Endothelial cell (in vitro differentiated cells): Measurements from ENCODE around the gene PTRH2. TPM values are rescaled to one million over a fixed set of nuclear protein-coding genes. Genes with fewer than 3 reads are reported as not detected.
A peak's percentile ranks its signal among the peaks of the same experiment; 100 is the strongest.

Source experiments
- DNase-seq: peaks from one replicate; pipeline ENCODE4 v3.0.0; 2021; ENCODE audit warnings: low spot score
- H3K27ac Mint-ChIP-seq: one replicate; pipeline ENCODE4 v1.8.0; 2021; ENCODE audit warnings: mixed read lengths, inconsistent platforms; ENCODE audit not compliant: unreplicated experiment
- H3K27me3 Mint-ChIP-seq: one replicate; pipeline ENCODE4 v1.8.0; 2021; ENCODE audit warnings: mild to moderate bottlenecking, moderate library complexity, mixed read lengths, inconsistent platforms; ENCODE audit not compliant: unreplicated experiment
- H3K36me3 Mint-ChIP-seq: one replicate; pipeline ENCODE4 v1.8.0; 2021; ENCODE audit warnings: mild to moderate bottlenecking, low read depth, mixed read lengths, inconsistent platforms; ENCODE audit not compliant: unreplicated experiment
- H3K4me1 Mint-ChIP-seq: one replicate; pipeline ENCODE4 v1.8.0; 2021; ENCODE audit warnings: mild to moderate bottlenecking, mixed read lengths, inconsistent platforms; ENCODE audit not compliant: unreplicated experiment
- H3K4me3 Mint-ChIP-seq: one replicate; pipeline ENCODE4 v1.8.0; 2021; ENCODE audit warnings: mild to moderate bottlenecking, mixed read lengths, inconsistent platforms; ENCODE audit not compliant: unreplicated experiment
- H3K9me3 Mint-ChIP-seq: one replicate; pipeline ENCODE4 v1.8.0; 2021; ENCODE audit warnings: mixed read lengths, inconsistent platforms; ENCODE audit not compliant: unreplicated experiment
- CTCF ChIP-seq: fragments of 200-600 bp; sonication (generic); IDR thresholded peaks from one replicate; pipeline ENCODE4 v1.5.0; 2021; ENCODE audit warnings: antibody characterized with exemption; ENCODE audit not compliant: unreplicated experiment
- total RNA-seq: library from RNA; stranded (reverse); fragmentation: NEBNext Ultra II Directional; extraction: Animal tissue kit (Norgen Biotek cat#: 25700); gene quantifications from one replicate; pipeline ENCODE4 v1.2.1, GENCODE V29; 2021; ENCODE audit not compliant: unreplicated experiment

The PTRH2 gene
- total RNA-seq, 1 donor from 2014 or later = 15.4 TPM

GRCh38 chr17:59698143-59698542 lies 9.1 kb downstream of the PTRH2 start:
- peaks cover 17% of the 10 kb centered on the region for H3K36me3 Mint-ChIP-seq
- H3K27me3 Mint-ChIP-seq = peaks cover 5% of the 10 kb centered on the region
- H3K9me3 Mint-ChIP-seq = no peaks in the 10 kb centered on the region
- no peak for TF ChIP-seq CTCF
- peaks cover 2% of the 10 kb centered on the region for H3K4me1 Mint-ChIP-seq
- H3K4me3 Mint-ChIP-seq = no peak overlapping the region
- DNase-seq = no peak
- no peak overlapping the region for H3K27ac Mint-ChIP-seq

- Mint-ChIP-seq H3K4me1 (peaks cover 2% of the 10 kb centered on the region), H3K27me3 (peaks cover 5% of the 10 kb centered on the region), H3K27ac (peak overlapping the region; percentile 28), H3K9me3 (no peaks in the 10 kb centered on the region), H3K36me3 (peaks cover 18% of the 10 kb centered on the region), H3K4me3 (peak overlapping the region; percentile 28)
- TF ChIP-seq CTCF = no peak
- DNase-seq = no peak
These were observed 10.4 kb downstream of the PTRH2 start for GRCh38 chr17:59696682-59697277.

GRCh38 chr17:59695945-59696681 lies 11.1 kb downstream of the PTRH2 start:
- H3K27me3 Mint-ChIP-seq = peaks cover 5% of the 10 kb centered on the region
- H3K4me1 Mint-ChIP-seq = peaks cover 2% of the 10 kb centered on the region
- H3K36me3 Mint-ChIP-seq = peaks cover 22% of the 10 kb centered on the region
- H3K4me3 Mint-ChIP-seq = peak overlapping the region; percentile 28
- no peak for DNase-seq
- no peak for TF ChIP-seq CTCF
- no peaks in the 10 kb centered on the region for H3K9me3 Mint-ChIP-seq
- no peak overlapping the region for H3K27ac Mint-ChIP-seq

GRCh38 chr17:59694344-59694743 lies 12.9 kb downstream of the PTRH2 start:
- Mint-ChIP-seq H3K36me3 (peaks cover 38% of the 10 kb centered on the region), H3K4me3 (peak overlapping the region; percentile 8), H3K4me1 (peaks cover 2% of the 10 kb centered on the region), H3K27me3 (peaks cover 5% of the 10 kb centered on the region), H3K27ac (no peak overlapping the region), H3K9me3 (no peaks in the 10 kb centered on the region)
- DNase-seq = no peak
- TF ChIP-seq CTCF = no peak

GRCh38 chr17:59693582-59693981 lies 13.6 kb downstream of the PTRH2 start:
- TF ChIP-seq CTCF = no peak
- no peak overlapping the region for H3K27ac Mint-ChIP-seq
- peaks cover 2% of the 10 kb centered on the region for H3K4me1 Mint-ChIP-seq
- no peak for DNase-seq
- no peak overlapping the region for H3K4me3 Mint-ChIP-seq
- no peaks in the 10 kb centered on the region for H3K9me3 Mint-ChIP-seq
- H3K27me3 Mint-ChIP-seq = peaks cover 5% of the 10 kb centered on the region
- H3K36me3 Mint-ChIP-seq = peaks cover 41% of the 10 kb centered on the region
